Muscle layer of duodenum (tissue), 2 donors: Measurements from ENCODE around the gene ADGRE3.

Experiments used
- H3K27ac ChIP-seq: one replicate; pipeline ENCODE4 v1.7.0; 2013; ENCODE audit warnings: mild to moderate bottlenecking, low read length
- H3K27me3 ChIP-seq: one replicate; pipeline ENCODE4 v1.7.0; 2013; ENCODE audit warnings: low read depth, mild to moderate bottlenecking, control low read depth, low read length
- H3K36me3 ChIP-seq, 2 donors: one replicate each; pipeline ENCODE4 v1.7.0; 2013; ENCODE audit warnings: low read length in 2 of 2, control low read depth in 1 of 2, mild to moderate bottlenecking in 1 of 2; ENCODE audit not compliant: insufficient read depth in 2 of 2, control insufficient read depth in 1 of 2
- H3K4me1 ChIP-seq, 2 donors: one replicate each; pipeline ENCODE4 v1.7.0; 2013; ENCODE audit warnings: low read length in 2 of 2, mild to moderate bottlenecking in 2 of 2, control low read depth in 1 of 2, moderate library complexity in 1 of 2; ENCODE audit not compliant: insufficient read depth in 2 of 2, control insufficient read depth in 1 of 2
- H3K4me3 ChIP-seq, 2 donors: one replicate each; pipeline ENCODE4 v1.7.0; 2013; ENCODE audit warnings: low read length in 2 of 2, low read depth in 1 of 2, mild to moderate bottlenecking in 1 of 2
- H3K9me3 ChIP-seq, 2 donors: one replicate each; pipeline ENCODE4 v1.7.0; 2013; ENCODE audit warnings: low read length in 2 of 2, control low read depth in 1 of 2, mild to moderate bottlenecking in 1 of 2; ENCODE audit not compliant: control insufficient read depth in 1 of 2
- donor health status: healthy.

ADGRE3 gene

GRCh38 chr19:14570864-14571527, 103.6 kb downstream of the ADGRE3 start:
- peaks cover 9 to 25% of the 10 kb centered on the region in 2 donors for H3K4me1 ChIP-seq

More at GRCh38 chr19:14570864-14571527, 103.6 kb downstream of the ADGRE3 start:
- Histone ChIP-seq H3K9me3 (no peaks in the 10 kb centered on the region), H3K36me3 (peaks cover 0 to 6% of the 10 kb centered on the region in 2 donors), H3K27me3 (no peaks in the 10 kb centered on the region), H3K4me3 (peak overlapping the region; percentile 93 to 100), H3K27ac (no peak overlapping the region)
